ENCODE results near the gene APAF1.

DNA sequence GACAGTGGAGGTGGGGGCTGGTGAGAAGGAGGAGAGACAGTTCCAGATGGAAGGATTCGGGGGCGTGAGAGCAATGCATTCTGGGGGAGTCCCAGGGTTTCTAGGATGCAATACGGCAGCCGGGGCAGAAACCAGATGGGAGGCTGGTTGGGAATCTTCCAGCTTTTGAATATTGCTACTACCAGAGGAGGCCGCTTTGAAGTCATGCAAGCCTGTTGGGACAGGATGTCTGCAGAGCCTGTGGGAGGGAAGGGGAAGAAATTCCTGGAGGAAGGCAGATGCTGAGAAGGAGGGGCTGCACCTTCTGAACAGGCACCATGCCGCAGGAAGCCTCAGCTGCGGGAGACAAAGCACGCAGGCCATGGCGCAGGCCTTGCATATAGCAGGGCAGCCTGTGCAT, 105.4 kb downstream of the APAF1 start:
- no peak for TF ChIP-seq CTCF (IDR thresholded peaks at IDR 0.05)
- TF ChIP-seq EP300 (IDR thresholded peaks at IDR 0.05; ENCODE audit: borderline replicate concordance in 1 of 2, low read depth in 1 of 2, low read length in 1 of 2) = no peak
- no peak for TF ChIP-seq POLR2AphosphoS5 (IDR thresholded peaks at IDR 0.05; ENCODE audit: low read depth, low read length)

All from SK-N-SH (cell line).